Measurements from ENCODE around the gene TCTN3.
"Not testable (repeated sequence)": the region's sequence is repeated elsewhere in the genome, so short reads cannot be mapped to it uniquely, and the experiment has no call there.

Gene TCTN3

GRCh38 chr10:95732907-95733306, 39.2 kb upstream of the TCTN3 start:
- peak; percentile 16 for DNase-seq
- no CpG with 5 or more reads among the region's 6 CpGs for WGBS (ENCODE audit: extremely low coverage, insufficient coverage, low lambda C conversion rate)
- not testable (repeated sequence) for H2BK5ac ChIP-seq (ENCODE audit: low read length); H3K4me2 ChIP-seq (ENCODE audit: low read length); H3K79me2 ChIP-seq (ENCODE audit: control insufficient read depth, insufficient read depth, low read length); H2AK5ac ChIP-seq (ENCODE audit: low read length); H3K18ac ChIP-seq (ENCODE audit: low read length); H3K79me1 ChIP-seq (ENCODE audit: low read length); H3K27me3 ChIP-seq (ENCODE audit: insufficient read depth, low read length, poor library complexity); H3K56ac ChIP-seq (ENCODE audit: low read length); H3K4me3 ChIP-seq (ENCODE audit: low read length); H4K8ac ChIP-seq (ENCODE audit: low read depth, low read length); H3K27ac ChIP-seq (ENCODE audit: low read depth, low read length); H3K4me1 ChIP-seq (ENCODE audit: control insufficient read depth, low read depth, low read length); H2BK15ac ChIP-seq (replicated peaks; ENCODE audit: low read depth); H3K9ac ChIP-seq (ENCODE audit: low read length); H4K5ac ChIP-seq (ENCODE audit: low read length); H3K36me3 ChIP-seq (ENCODE audit: control insufficient read depth, insufficient read depth, low read length); H3K23ac ChIP-seq (ENCODE audit: low read length); H2BK120ac ChIP-seq (ENCODE audit: low read depth, low read length); H3K4ac ChIP-seq (ENCODE audit: low read depth, low read length)

GRCh38 chr10:95730233-95730632, 36.5 kb upstream of the TCTN3 start:
- Histone ChIP-seq H4K8ac (ENCODE audit: low read depth, low read length) (no peak overlapping the region), H3K36me3 (ENCODE audit: control insufficient read depth, insufficient read depth, low read length) (no peaks in the 10 kb centered on the region), H4K5ac (ENCODE audit: low read length) (no peak overlapping the region), H2BK120ac (ENCODE audit: low read depth, low read length) (no peak overlapping the region), H3K4me2 (ENCODE audit: low read length) (no peak overlapping the region), H3K18ac (ENCODE audit: low read length) (no peak overlapping the region), H3K56ac (ENCODE audit: low read length) (no peak overlapping the region), H3K79me2 (ENCODE audit: control insufficient read depth, insufficient read depth, low read length) (no peaks in the 10 kb centered on the region), H2AK5ac (ENCODE audit: low read length) (no peak overlapping the region), H3K4me1 (ENCODE audit: control insufficient read depth, low read depth, low read length) (no peaks in the 10 kb centered on the region), H3K4me3 (ENCODE audit: low read length) (no peak overlapping the region), H2BK5ac (ENCODE audit: low read length) (no peak overlapping the region), H3K27ac (ENCODE audit: low read depth, low read length) (no peak overlapping the region), H3K23ac (ENCODE audit: low read length) (no peak overlapping the region), H3K79me1 (ENCODE audit: low read length) (no peaks in the 10 kb centered on the region), H2BK15ac (replicated peaks; ENCODE audit: low read depth) (no peak overlapping the region), H3K27me3 (ENCODE audit: insufficient read depth, low read length, poor library complexity) (no peaks in the 10 kb centered on the region), H3K4ac (ENCODE audit: low read depth, low read length) (no peak overlapping the region), H3K9ac (ENCODE audit: low read length) (no peak overlapping the region)
- no CpG with 5 or more reads among the region's 1 CpG for WGBS (ENCODE audit: extremely low coverage, insufficient coverage, low lambda C conversion rate)
- DNase-seq = no peak

- Histone ChIP-seq H3K79me1 (ENCODE audit: low read length) (no peaks in the 10 kb centered on the region), H2BK5ac (ENCODE audit: low read length) (no peak overlapping the region), H2BK120ac (ENCODE audit: low read depth, low read length) (no peak overlapping the region), H3K27ac (ENCODE audit: low read depth, low read length) (no peak overlapping the region), H2AK5ac (ENCODE audit: low read length) (no peak overlapping the region), H3K27me3 (ENCODE audit: insufficient read depth, low read length, poor library complexity) (no peaks in the 10 kb centered on the region), H3K18ac (ENCODE audit: low read length) (no peak overlapping the region), H4K8ac (ENCODE audit: low read depth, low read length) (no peak overlapping the region), H2BK15ac (replicated peaks; ENCODE audit: low read depth) (no peak overlapping the region), H3K9ac (ENCODE audit: low read length) (no peak overlapping the region), H3K4me2 (ENCODE audit: low read length) (no peak overlapping the region), H3K4me3 (ENCODE audit: low read length) (no peak overlapping the region), H3K79me2 (ENCODE audit: control insufficient read depth, insufficient read depth, low read length) (no peaks in the 10 kb centered on the region), H4K5ac (ENCODE audit: low read length) (no peak overlapping the region), H3K4me1 (ENCODE audit: control insufficient read depth, low read depth, low read length) (no peaks in the 10 kb centered on the region), H3K56ac (ENCODE audit: low read length) (no peak overlapping the region), H3K4ac (ENCODE audit: low read depth, low read length) (no peak overlapping the region), H3K23ac (ENCODE audit: low read length) (no peak overlapping the region), H3K36me3 (ENCODE audit: control insufficient read depth, insufficient read depth, low read length) (no peaks in the 10 kb centered on the region)
- DNase-seq = peak; percentile 25
- no CpG with 5 or more reads among the region's 3 CpGs for WGBS (ENCODE audit: extremely low coverage, insufficient coverage, low lambda C conversion rate)
Observed at GRCh38 chr10:95729323-95730055, 35.8 kb upstream of the TCTN3 start.

GRCh38 chr10:95728526-95728925, 34.8 kb upstream of the TCTN3 start:
- Histone ChIP-seq H2BK120ac (ENCODE audit: low read depth, low read length) (no peak overlapping the region), H3K4ac (ENCODE audit: low read depth, low read length) (no peak overlapping the region), H4K8ac (ENCODE audit: low read depth, low read length) (no peak overlapping the region), H3K23ac (ENCODE audit: low read length) (no peak overlapping the region), H2BK5ac (ENCODE audit: low read length) (no peak overlapping the region), H2BK15ac (replicated peaks; ENCODE audit: low read depth) (no peak overlapping the region), H3K4me2 (ENCODE audit: low read length) (no peak overlapping the region), H3K9ac (ENCODE audit: low read length) (no peak overlapping the region), H3K79me1 (ENCODE audit: low read length) (no peaks in the 10 kb centered on the region), H3K4me3 (ENCODE audit: low read length) (no peak overlapping the region), H3K4me1 (ENCODE audit: control insufficient read depth, low read depth, low read length) (no peaks in the 10 kb centered on the region), H3K27ac (ENCODE audit: low read depth, low read length) (no peak overlapping the region), H4K5ac (ENCODE audit: low read length) (no peak overlapping the region), H3K36me3 (ENCODE audit: control insufficient read depth, insufficient read depth, low read length) (no peaks in the 10 kb centered on the region), H3K18ac (ENCODE audit: low read length) (no peak overlapping the region), H3K79me2 (ENCODE audit: control insufficient read depth, insufficient read depth, low read length) (no peaks in the 10 kb centered on the region), H3K27me3 (ENCODE audit: insufficient read depth, low read length, poor library complexity) (no peaks in the 10 kb centered on the region), H3K56ac (ENCODE audit: low read length) (no peak overlapping the region), H2AK5ac (ENCODE audit: low read length) (no peak overlapping the region)
- DNase-seq = no peak
- WGBS (ENCODE audit: extremely low coverage, insufficient coverage, low lambda C conversion rate) = no CpG with 5 or more reads among the region's 4 CpGs

GRCh38 chr10:95722496-95722895, 28.8 kb upstream of the TCTN3 start:
- H3K4ac ChIP-seq (ENCODE audit: low read depth, low read length); H4K8ac ChIP-seq (ENCODE audit: low read depth, low read length): not testable (repeated sequence)

GRCh38 chr10:95720745-95721144, 27.0 kb upstream of the TCTN3 start:
- H3K79me1 ChIP-seq (ENCODE audit: low read length); H2BK120ac ChIP-seq (ENCODE audit: low read depth, low read length); H2BK5ac ChIP-seq (ENCODE audit: low read length); H2AK5ac ChIP-seq (ENCODE audit: low read length); H3K4me1 ChIP-seq (ENCODE audit: control insufficient read depth, low read depth, low read length); DNase-seq; H3K27ac ChIP-seq (ENCODE audit: low read depth, low read length); H3K23ac ChIP-seq (ENCODE audit: low read length); H3K56ac ChIP-seq (ENCODE audit: low read length); H4K8ac ChIP-seq (ENCODE audit: low read depth, low read length); H3K4me3 ChIP-seq (ENCODE audit: low read length); H3K9ac ChIP-seq (ENCODE audit: low read length); H3K18ac ChIP-seq (ENCODE audit: low read length); H3K4me2 ChIP-seq (ENCODE audit: low read length); H3K4ac ChIP-seq (ENCODE audit: low read depth, low read length); H3K27me3 ChIP-seq (ENCODE audit: insufficient read depth, low read length, poor library complexity); H3K79me2 ChIP-seq (ENCODE audit: control insufficient read depth, insufficient read depth, low read length); H2BK15ac ChIP-seq (replicated peaks; ENCODE audit: low read depth); H3K36me3 ChIP-seq (ENCODE audit: control insufficient read depth, insufficient read depth, low read length); H4K5ac ChIP-seq (ENCODE audit: low read length): not testable (repeated sequence)
- WGBS (ENCODE audit: extremely low coverage, insufficient coverage, low lambda C conversion rate) = no CpG with 5 or more reads among the region's 7 CpGs

More at GRCh38 chr10:95722496-95722895, 28.8 kb upstream of the TCTN3 start:
- not testable (repeated sequence) for H2BK5ac ChIP-seq (ENCODE audit: low read length); H3K4me3 ChIP-seq (ENCODE audit: low read length); H3K79me2 ChIP-seq (ENCODE audit: control insufficient read depth, insufficient read depth, low read length); H3K4me2 ChIP-seq (ENCODE audit: low read length); H2AK5ac ChIP-seq (ENCODE audit: low read length); H2BK120ac ChIP-seq (ENCODE audit: low read depth, low read length); H3K56ac ChIP-seq (ENCODE audit: low read length); H4K5ac ChIP-seq (ENCODE audit: low read length); H3K27ac ChIP-seq (ENCODE audit: low read depth, low read length); H3K18ac ChIP-seq (ENCODE audit: low read length); H3K23ac ChIP-seq (ENCODE audit: low read length); H2BK15ac ChIP-seq (replicated peaks; ENCODE audit: low read depth); H3K27me3 ChIP-seq (ENCODE audit: insufficient read depth, low read length, poor library complexity); H3K36me3 ChIP-seq (ENCODE audit: control insufficient read depth, insufficient read depth, low read length); H3K4me1 ChIP-seq (ENCODE audit: control insufficient read depth, low read depth, low read length); H3K9ac ChIP-seq (ENCODE audit: low read length); H3K79me1 ChIP-seq (ENCODE audit: low read length)
- no CpG with 5 or more reads among the region's 4 CpGs for WGBS (ENCODE audit: extremely low coverage, insufficient coverage, low lambda C conversion rate)
- DNase-seq = peak; percentile 44
